NT2/D1 (cell line): ENCODE results near the gene DDX56.
"Not testable (repeated sequence)": the region's sequence is repeated elsewhere in the genome, so short reads cannot be mapped to it uniquely, and the experiment has no call there.

Source experiments
- DNase-seq: peaks from one replicate; pipeline ENCODE4 v3.0.0-alpha.2; 2011; ENCODE audit warnings: low read depth, low spot score
- H3K27me3 ChIP-seq: 2 replicates; pipeline ENCODE4 v1.6.0; 2011; ENCODE audit warnings: mild to moderate bottlenecking; ENCODE audit not compliant: insufficient read length, insufficient read depth
- H3K36me3 ChIP-seq: 2 replicates; pipeline ENCODE4 v1.6.1; 2011; ENCODE audit warnings: mild to moderate bottlenecking, low read length, mixed read lengths; ENCODE audit not compliant: insufficient read depth, insufficient read length
- H3K4me1 ChIP-seq: 2 replicates; pipeline ENCODE4 v1.5.1; 2011; ENCODE audit not compliant: insufficient read depth, insufficient read length
- H3K4me3 ChIP-seq: 2 replicates; pipeline ENCODE4 v1.5.1; 2011; ENCODE audit warnings: low read depth; ENCODE audit not compliant: insufficient read length
- H3K9ac ChIP-seq: 2 replicates; pipeline ENCODE4 v1.6.0; 2011; ENCODE audit warnings: low read depth; ENCODE audit not compliant: insufficient read length
- H3K9me3 ChIP-seq: 2 replicates; pipeline ENCODE4 v1.5.1; 2011; ENCODE audit warnings: mild to moderate bottlenecking, low read length; ENCODE audit not compliant: insufficient read depth
- SUZ12 ChIP-seq: IDR thresholded peaks from 2 replicates; pipeline ENCODE4 v1.6.1; 2011; ENCODE audit not compliant: insufficient read length, insufficient read depth; ENCODE audit errors: extremely low read depth
- YY1 ChIP-seq: IDR thresholded peaks from 2 replicates; pipeline ENCODE4 v1.6.1; 2011; ENCODE audit not compliant: insufficient read length, insufficient read depth
- ZNF274 ChIP-seq: IDR thresholded peaks from 2 replicates; pipeline ENCODE4 v1.6.1; 2011; ENCODE audit warnings: mild to moderate bottlenecking, low read depth, low read length

DDX56 gene

GRCh38 chr7:44555350-44555749 lies 18.4 kb downstream of the DDX56 start:
- no peaks in the 10 kb centered on the region for H3K9me3 ChIP-seq
- no peak for DNase-seq
- no peak overlapping the region for H3K4me3 ChIP-seq
- no peaks in the 10 kb centered on the region for H3K27me3 ChIP-seq
- H3K36me3 ChIP-seq = no peaks in the 10 kb centered on the region
- H3K9ac ChIP-seq = no peak overlapping the region
- TF ChIP-seq SUZ12 = no peak
- TF ChIP-seq YY1 = no peak
- TF ChIP-seq ZNF274 = no peak
- H3K4me1 ChIP-seq = peaks cover 2% of the 10 kb centered on the region

GRCh38 chr7:44552473-44553005 lies 21.2 kb downstream of the DDX56 start:
- DNase-seq, H3K36me3 ChIP-seq, H3K4me1 ChIP-seq, H3K9ac ChIP-seq, H3K27me3 ChIP-seq, H3K9me3 ChIP-seq, H3K4me3 ChIP-seq: not testable (repeated sequence)

DNA sequence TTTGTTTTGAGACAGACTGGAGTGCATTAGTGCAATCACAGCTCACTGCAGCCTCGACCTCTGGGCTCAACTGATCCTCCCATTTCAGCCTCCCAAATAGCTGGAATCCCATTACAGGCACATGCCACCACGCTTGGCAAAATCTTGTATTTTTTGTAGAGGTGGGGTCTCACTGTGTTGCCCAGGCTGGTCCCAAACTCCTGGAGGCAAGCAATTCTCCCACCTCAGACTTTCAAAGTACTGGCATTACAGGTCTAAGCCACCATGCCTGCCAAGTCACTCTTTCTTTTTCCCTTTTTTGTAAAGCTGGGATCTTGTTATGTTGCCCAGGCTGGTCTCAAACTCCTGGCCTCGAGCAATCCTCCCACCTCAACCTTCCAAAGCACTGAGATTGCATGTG lies 24.3 kb downstream of the DDX56 start:
- H3K9me3 ChIP-seq = no peaks in the 10 kb centered on the region
- no peak overlapping the region for H3K4me3 ChIP-seq
- H3K9ac ChIP-seq = no peak overlapping the region
- TF ChIP-seq YY1 (no peak), SUZ12 (no peak), ZNF274 (no peak)
- H3K4me1 ChIP-seq = no peaks in the 10 kb centered on the region
- H3K27me3 ChIP-seq = no peaks in the 10 kb centered on the region
- no peaks in the 10 kb centered on the region for H3K36me3 ChIP-seq
- DNase-seq = no peak

- no peaks in the 10 kb centered on the region for H3K9me3 ChIP-seq
- no peaks in the 10 kb centered on the region for H3K36me3 ChIP-seq
- no peak overlapping the region for H3K9ac ChIP-seq
- TF ChIP-seq SUZ12 (no peak), YY1 (no peak), ZNF274 (no peak)
- H3K4me1 ChIP-seq = no peaks in the 10 kb centered on the region
- H3K4me3 ChIP-seq = no peak overlapping the region
- H3K27me3 ChIP-seq = no peaks in the 10 kb centered on the region
- no peak for DNase-seq
Observed at GRCh38 chr7:44548893-44549292, 24.8 kb downstream of the DDX56 start.

DNA sequence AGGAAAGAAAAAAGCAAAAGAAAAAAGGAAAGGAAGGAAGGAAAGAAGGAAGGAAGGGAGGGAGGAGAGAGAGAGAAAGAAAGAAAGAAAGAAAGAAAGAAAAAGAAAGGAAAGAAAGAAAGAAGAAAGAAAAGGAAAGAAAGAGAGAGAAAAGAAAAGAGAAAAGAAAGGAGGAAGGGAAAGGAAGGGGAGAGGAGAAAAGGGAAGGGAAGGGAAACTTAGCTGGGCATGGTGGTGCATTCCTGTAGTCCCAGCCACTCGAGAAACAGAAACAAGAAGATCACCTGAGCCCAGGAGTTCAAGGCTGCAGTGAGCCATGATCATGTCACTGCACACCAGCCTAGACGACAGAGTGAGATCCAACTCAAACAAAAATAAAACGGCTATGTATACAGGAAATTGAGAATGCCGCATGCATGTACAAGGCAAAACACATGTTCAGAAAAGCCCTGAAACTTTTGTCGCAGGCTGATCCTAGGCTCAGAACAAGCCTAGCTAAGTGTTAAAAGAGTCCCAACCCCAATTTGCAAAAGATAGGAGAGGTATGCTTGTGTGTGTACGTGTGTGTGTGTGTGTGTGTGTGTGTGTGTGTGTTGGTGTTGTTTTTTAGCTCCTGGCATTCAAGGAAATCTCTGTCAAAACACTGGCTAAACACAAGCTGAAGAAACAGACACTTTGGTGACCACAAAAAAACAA lies 26.0 kb downstream of the DDX56 start:
- Histone ChIP-seq H3K36me3 (no peaks in the 10 kb centered on the region), H3K4me3 (no peak overlapping the region), H3K4me1 (no peaks in the 10 kb centered on the region), H3K9me3 (no peaks in the 10 kb centered on the region), H3K27me3 (no peaks in the 10 kb centered on the region), H3K9ac (peak overlapping the region; percentile 5)
- DNase-seq = no peak
- no peak for TF ChIP-seq ZNF274
- no peak for TF ChIP-seq YY1
- TF ChIP-seq SUZ12 = no peak

DNA sequence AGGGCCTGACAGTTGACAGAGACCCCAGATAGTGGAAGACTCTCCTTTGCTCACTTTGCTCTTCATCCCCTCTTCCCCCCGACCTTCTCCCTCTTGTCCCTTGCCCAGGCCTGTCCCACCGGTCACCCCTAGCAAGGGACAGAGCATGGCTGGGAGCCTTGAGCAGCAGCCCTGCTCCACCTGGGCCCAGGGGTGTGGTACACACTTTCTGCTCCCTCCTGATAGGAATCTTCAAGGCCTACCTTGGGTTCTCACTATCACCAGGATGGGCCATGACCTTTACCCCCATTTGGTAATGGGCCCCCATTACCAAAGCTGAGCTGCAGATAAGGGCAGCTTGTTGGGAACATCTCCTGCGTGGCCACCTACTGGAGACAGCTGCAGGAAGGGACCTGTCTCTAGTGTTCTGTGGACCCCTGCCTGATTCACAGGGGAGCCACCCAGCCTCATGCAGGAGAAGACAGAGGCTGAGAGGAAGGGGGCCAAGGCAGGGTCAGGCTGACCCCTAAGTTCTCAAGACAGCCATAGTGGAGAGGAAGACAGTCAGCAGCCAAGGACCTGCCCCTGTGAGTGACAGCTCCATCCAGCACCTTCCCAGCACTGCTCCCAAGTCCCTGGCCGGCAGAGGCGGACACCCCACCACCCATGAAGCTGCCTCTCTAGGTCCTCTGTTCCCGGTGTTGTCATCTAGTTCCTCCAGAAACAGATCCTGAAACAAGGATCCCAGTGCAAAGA lies 31.7 kb downstream of the DDX56 start:
- no peak overlapping the region for H3K4me3 ChIP-seq
- no peak for DNase-seq
- TF ChIP-seq YY1 = no peak
- no peak for TF ChIP-seq ZNF274
- TF ChIP-seq SUZ12 = no peak
- H3K36me3 ChIP-seq = no peaks in the 10 kb centered on the region
- no peaks in the 10 kb centered on the region for H3K9me3 ChIP-seq
- H3K27me3 ChIP-seq = no peaks in the 10 kb centered on the region
- no peak overlapping the region for H3K9ac ChIP-seq
- no peaks in the 10 kb centered on the region for H3K4me1 ChIP-seq

DNA sequence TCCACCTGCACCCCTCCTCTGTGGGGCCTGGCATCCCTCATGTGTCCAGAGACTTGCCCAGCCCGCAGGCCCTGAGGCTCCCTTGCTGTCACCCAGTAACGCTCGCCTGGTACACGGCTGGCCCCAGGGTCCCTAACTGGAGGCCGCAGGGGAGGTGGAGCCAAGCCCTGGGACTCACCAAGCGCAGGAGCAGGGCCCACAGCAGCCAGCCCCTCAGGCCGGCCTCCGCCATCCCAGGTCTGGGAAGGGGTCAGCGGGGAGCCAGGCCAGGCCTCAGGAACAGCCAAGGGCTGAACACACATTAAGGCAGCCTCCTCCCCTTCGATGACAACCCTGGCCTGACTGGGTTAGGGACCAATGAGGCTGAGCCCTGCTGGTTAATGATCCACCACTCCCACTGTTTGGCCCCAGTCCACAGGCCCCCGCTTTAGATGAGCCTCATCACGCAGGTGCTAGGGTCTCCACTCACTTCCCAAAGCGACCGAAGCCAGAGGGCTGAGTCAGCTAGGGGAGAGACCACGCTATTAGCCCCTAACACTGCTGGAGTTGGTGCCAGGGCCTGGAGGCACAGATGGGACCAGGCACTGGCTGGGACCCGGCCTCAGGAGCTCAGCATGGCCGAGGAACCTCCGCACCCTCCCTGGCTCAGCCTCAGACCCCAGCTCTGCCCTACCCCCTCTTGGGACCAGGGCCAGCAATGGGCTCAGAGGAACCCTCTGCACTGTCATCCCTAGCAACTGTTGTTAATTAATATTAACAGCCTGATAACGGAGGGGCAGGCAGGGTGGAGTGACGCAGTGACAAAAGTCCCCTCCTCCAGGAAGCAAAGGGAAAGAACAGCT lies 32.5 kb downstream of the DDX56 start, which contains the start of gene NPC1L1:
TSS of gene NPC1L1 (minus strand) at position 303 of the 842 bp plus-strand sequence. CDS start at position 232, 71 bp downstream.
- no peak for DNase-seq
- H3K4me3 ChIP-seq = no peak within 1 kb of the TSS
- H3K9ac ChIP-seq = no peak within 1 kb of the TSS
- no peaks in the 10 kb centered on the region for H3K4me1 ChIP-seq
- no peaks in the 10 kb centered on the region for H3K36me3 ChIP-seq
- TF ChIP-seq ZNF274 = no peak
- no peak for TF ChIP-seq YY1
- no peaks in the 10 kb centered on the region for H3K27me3 ChIP-seq
- no peaks in the 10 kb centered on the region for H3K9me3 ChIP-seq
